ENCODE measurements around the gene C3orf18.
A peak's percentile ranks its signal among the peaks of the same experiment; 100 is the strongest.

The C3orf18 gene

GRCh38 chr3:50611464-50612233 lies 44.1 kb upstream of the C3orf18 start, which contains the start of gene CISH:
TSS of gene CISH (minus strand) at chr3:50611774. CDS start at chr3:50611650, 124 bp downstream.
- Histone ChIP-seq H3K4me3 (ENCODE audit: low read depth, low read length) (peak within 1 kb of the TSS; percentile 46), H3K27ac (ENCODE audit: extremely low read depth, low read depth, low read length) (peak within 1 kb of the TSS; percentile 67; the same call in 1 of the 2 replicates), H3K4me1 (ENCODE audit: control insufficient read depth, insufficient read depth, low read length) (0 out of 2 replicates have a peak, but pooled peaks cover 2% of the 10 kb centered on the region), H3K9me3 (ENCODE audit: control insufficient read depth, insufficient read depth, low read depth, low read length) (no peaks in the 10 kb centered on the region), H3K36me3 (ENCODE audit: control insufficient read depth in 2 of 2, insufficient read depth in 1 of 2, low read length in 2 of 2) (peaks cover 0 to under 1% of the 10 kb centered on the region in 2 experiments; a peak in 1 of 3 replicates)
- CTCF ChIA-PET: interaction anchor here (0.5 to 6.2 kb wide), 10 partner anchors 9 to 772 kb away, joined by 3 to 139 read pairs (median 4); partner anchors contain the start of gene HEMK1
- POLR2A ChIA-PET: interaction anchor here (0.5 to 1.7 kb wide), 9 partner anchors 10 to 927 kb away, joined by 3 to 25 read pairs (median 4); partner anchors contain the start of genes HEMK1 and RAD54L2
- TF ChIP-seq ZNF518A (tag by site-specific recombination; conservative IDR thresholded peaks at IDR 0.05; ENCODE audit: low read depth) (no peak), FEZF1 (tag by site-specific recombination; IDR thresholded peaks at IDR 0.05) (no peak), ZNF114 (tag by site-specific recombination; IDR thresholded peaks at IDR 0.05) (no peak), ZNF548 (tag by site-specific recombination; IDR thresholded peaks at IDR 0.05) (no peak), ZNF837 (tag by site-specific recombination; IDR thresholded peaks at IDR 0.05) (no peak), ZNF202 (tag by site-specific recombination; IDR thresholded peaks at IDR 0.05; ENCODE audit: borderline replicate concordance) (no peak), ZNF473 (tag by site-specific recombination; IDR thresholded peaks at IDR 0.05) (no peak), ZFHX2 (tag by site-specific recombination; conservative IDR thresholded peaks at IDR 0.05) (peak; percentile 89), ZNF654 (tag by site-specific recombination; IDR thresholded peaks at IDR 0.05; ENCODE audit: low read depth) (no peak), ZNF658 (tag by site-specific recombination; IDR thresholded peaks at IDR 0.05) (no peak), ZNF18 (tag by site-specific recombination; IDR thresholded peaks at IDR 0.05) (no peak), ZNF404 (tag by site-specific recombination; IDR thresholded peaks at IDR 0.05) (no peak), ZBTB21 (tag by site-specific recombination; IDR thresholded peaks at IDR 0.05) (no peak), ZFP37 (tag by site-specific recombination; IDR thresholded peaks at IDR 0.05) (no peak), ZNF324 (tag by site-specific recombination; IDR thresholded peaks at IDR 0.05) (no peak), BCL11A (tag by site-specific recombination; IDR thresholded peaks at IDR 0.05; ENCODE audit: low read depth) (no peak), ZNF521 (tag by site-specific recombination; IDR thresholded peaks at IDR 0.05) (no peak), HOXA7 (CRISPR knock-in tag; IDR thresholded peaks at IDR 0.05; ENCODE audit: borderline replicate concordance) (no peak), AEBP2 (tag by site-specific recombination; IDR thresholded peaks at IDR 0.05; ENCODE audit: borderline replicate concordance) (no peak), ZNF280D (tag by site-specific recombination; IDR thresholded peaks at IDR 0.05) (no peak)
- TF ChIP-seq, protein P1, sequence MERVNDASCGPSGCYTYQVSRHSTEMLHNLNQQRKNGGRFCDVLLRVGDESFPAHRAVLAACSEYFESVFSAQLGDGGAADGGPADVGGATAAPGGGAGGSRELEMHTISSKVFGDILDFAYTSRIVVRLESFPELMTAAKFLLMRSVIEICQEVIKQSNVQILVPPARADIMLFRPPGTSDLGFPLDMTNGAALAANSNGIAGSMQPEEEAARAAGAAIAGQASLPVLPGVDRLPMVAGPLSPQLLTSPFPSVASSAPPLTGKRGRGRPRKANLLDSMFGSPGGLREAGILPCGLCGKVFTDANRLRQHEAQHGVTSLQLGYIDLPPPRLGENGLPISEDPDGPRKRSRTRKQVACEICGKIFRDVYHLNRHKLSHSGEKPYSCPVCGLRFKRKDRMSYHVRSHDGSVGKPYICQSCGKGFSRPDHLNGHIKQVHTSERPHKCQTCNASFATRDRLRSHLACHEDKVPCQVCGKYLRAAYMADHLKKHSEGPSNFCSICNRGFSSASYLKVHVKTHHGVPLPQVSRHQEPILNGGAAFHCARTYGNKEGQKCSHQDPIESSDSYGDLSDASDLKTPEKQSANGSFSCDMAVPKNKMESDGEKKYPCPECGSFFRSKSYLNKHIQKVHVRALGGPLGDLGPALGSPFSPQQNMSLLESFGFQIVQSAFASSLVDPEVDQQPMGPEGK (tag by site-specific recombination; IDR thresholded peaks at IDR 0.05): peak; percentile 83
- TF ChIP-seq, protein P2, sequence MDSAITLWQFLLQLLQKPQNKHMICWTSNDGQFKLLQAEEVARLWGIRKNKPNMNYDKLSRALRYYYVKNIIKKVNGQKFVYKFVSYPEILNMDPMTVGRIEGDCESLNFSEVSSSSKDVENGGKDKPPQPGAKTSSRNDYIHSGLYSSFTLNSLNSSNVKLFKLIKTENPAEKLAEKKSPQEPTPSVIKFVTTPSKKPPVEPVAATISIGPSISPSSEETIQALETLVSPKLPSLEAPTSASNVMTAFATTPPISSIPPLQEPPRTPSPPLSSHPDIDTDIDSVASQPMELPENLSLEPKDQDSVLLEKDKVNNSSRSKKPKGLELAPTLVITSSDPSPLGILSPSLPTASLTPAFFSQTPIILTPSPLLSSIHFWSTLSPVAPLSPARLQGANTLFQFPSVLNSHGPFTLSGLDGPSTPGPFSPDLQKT (IDR thresholded peaks at IDR 0.05; ENCODE audit: borderline replicate concordance, low read depth, low read length): no peak

Measured in HEK293 (cell line).